HepG2 (cell line): ENCODE results near the gene GFOD1. TPM values are rescaled to one million over a fixed set of nuclear protein-coding genes. Genes with fewer than 3 reads are reported as not detected.

Experiments
- ATAC-seq: fragments of 200-7000 bp; cut with Tn5 transposase; 3 replicates; pipeline ENCODE4 v1.9.1; 2020; ENCODE audit warnings: mild to moderate bottlenecking, moderate library complexity
- BruUV-seq: library from RNA; stranded (reverse); fragments of 400-500 nt; replicated peaks from 2 replicates; lab custom pipeline; 2021; lab: Mats Ljungman, UMichigan
- CTCF ChIA-PET: fragments of 300-600 bp; formaldehyde crosslinking; extraction: SDS; loops from one replicate; lab custom pipeline; 2021; ENCODE audit warnings: low total read pairs, inconsistent platforms, low intra/inter-chr PET ratio; lab: Yijun Ruan, JAX
- POLR2A ChIA-PET: fragments of 350-600 bp; sonication (Branson Sonifier 250); formaldehyde crosslinking; loops from one replicate; lab custom pipeline; 2020; ENCODE audit warnings: antibody characterized with exemption, inconsistent platforms; lab: Yijun Ruan, JAX
- DNase-seq: peaks from one replicate; pipeline ENCODE4 v3.0.0-alpha.2; 2015; ENCODE audit warnings: low spot score
- FAIRE-seq: peaks from 3 replicates; lab custom pipeline; 2011; peaks lifted over from hg19 to GRCh38; lab: Jason Lieb, UNC
- H2AFZ ChIP-seq: one replicate; pipeline ENCODE4 v1.6.1; 2011; ENCODE audit warnings: low read length, inconsistent platforms
- H3K27ac ChIP-seq: fragments of 300-600 bp; 3 replicates; pipeline ENCODE4 v1.8.0; 2011; ENCODE audit warnings: mixed run types, mild to moderate bottlenecking, mixed read lengths, low read length, inconsistent platforms; ENCODE audit not compliant: insufficient read depth; ENCODE audit errors: extremely low read length
- H3K27me3 ChIP-seq, 2 experiments: fragments of 200-600 bp in 1 of 2; 2 replicates in 1 of 2; 3 replicates in 1 of 2; pipeline versions ENCODE4 v1.6.0 to v1.8.0; 2011; ENCODE audit warnings: low read length in 2 of 2, mild to moderate bottlenecking in 2 of 2, moderate library complexity in 2 of 2, inconsistent platforms in 1 of 2; ENCODE audit not compliant: insufficient read depth in 2 of 2, control insufficient read depth in 1 of 2
- H3K36me3 ChIP-seq, 2 experiments: fragments of 200-600 bp in 1 of 2; replicated peaks in 1 of 2; 2 replicates in 1 of 2; 3 replicates in 1 of 2; pipeline versions ENCODE4 v1.5.1 to v1.8.0; 2011; ENCODE audit warnings: low read length in 2 of 2, inconsistent platforms in 1 of 2; ENCODE audit not compliant: insufficient read depth in 2 of 2, control insufficient read depth in 1 of 2
- H3K4me1 ChIP-seq: 2 replicates; pipeline ENCODE4 v1.5.1; 2012; ENCODE audit warnings: low read length, inconsistent platforms; ENCODE audit not compliant: insufficient read depth
- H3K4me2 ChIP-seq: 2 replicates; pipeline ENCODE4 v1.6.0; 2011; ENCODE audit warnings: low read depth, low read length, inconsistent platforms
- H3K4me3 ChIP-seq, 3 experiments: fragments of 200-600 bp in 1 of 3; sonication (generic), shearing (Covaris generic) in 1 of 3; replicated peaks in 1 of 3; 2 replicates each; pipeline ENCODE4 v1.5.1; 2011 to 2016; ENCODE audit warnings: low read length in 3 of 3, inconsistent platforms in 2 of 3, low read depth in 2 of 3, mild to moderate bottlenecking in 2 of 3, control low read depth in 1 of 3, mixed read lengths in 1 of 3; ENCODE audit not compliant: insufficient read depth in 1 of 3
- H3K79me2 ChIP-seq: one replicate; pipeline ENCODE4 v1.6.1; 2011; ENCODE audit warnings: low read length, inconsistent platforms; ENCODE audit not compliant: insufficient read depth
- H3K9ac ChIP-seq: 2 replicates; pipeline ENCODE4 v1.6.0; 2011; ENCODE audit warnings: mild to moderate bottlenecking, low read depth, low read length, inconsistent platforms; ENCODE audit not compliant: insufficient read depth
- H3K9me3 ChIP-seq: 2 replicates; pipeline ENCODE4 v1.5.1; 2012; ENCODE audit warnings: mild to moderate bottlenecking, low read length
- H4K20me1 ChIP-seq: 2 replicates; pipeline ENCODE4 v1.6.0; 2011; ENCODE audit warnings: inconsistent platforms, mild to moderate bottlenecking, low read length, moderate library complexity; ENCODE audit not compliant: insufficient read depth
- BORCS8-MEF2B ChIP-seq: sonication (generic); formaldehyde crosslinking; IDR thresholded peaks from 2 replicates; pipeline ENCODE4 v1.8.0; 2022; ENCODE audit warnings: mild to moderate bottlenecking, missing genetic modification reagents
- CCDC6 ChIP-seq: sonication (generic); formaldehyde crosslinking; IDR thresholded peaks from 2 replicates; pipeline ENCODE4 v1.8.1; 2022; ENCODE audit warnings: mild to moderate bottlenecking, missing genetic modification reagents, moderate library complexity
- DRAP1 ChIP-seq: IDR thresholded peaks from 2 replicates; pipeline ENCODE4 v1.6.1; 2016; ENCODE audit warnings: missing genetic modification reagents, missing compliant biosample characterization
- MATR3 ChIP-seq: sonication (generic); formaldehyde crosslinking; IDR thresholded peaks from 2 replicates; pipeline ENCODE4 v1.4.0; 2020; ENCODE audit warnings: missing genetic modification reagents
- PBX2 ChIP-seq: IDR thresholded peaks from 2 replicates; pipeline ENCODE4 v1.6.1; 2016; ENCODE audit warnings: control low read depth
- SMARCE1 ChIP-seq: fragments of 450-650 bp; IDR thresholded peaks from 2 replicates; pipeline ENCODE4 v1.6.1; 2017; ENCODE audit warnings: borderline replicate concordance
- SNAPC5 ChIP-seq: sonication (generic); formaldehyde crosslinking; IDR thresholded peaks from 2 replicates; pipeline ENCODE4 v1.8.1; 2023; ENCODE audit warnings: mild to moderate bottlenecking, missing genetic modification reagents, borderline replicate concordance
- SP5 ChIP-seq: IDR thresholded peaks from 2 replicates; pipeline ENCODE4 v1.6.1; 2016; ENCODE audit warnings: low read depth, borderline replicate concordance
- TBL1XR1 ChIP-seq: fragments of 150-350 bp; IDR thresholded peaks from 2 replicates; pipeline ENCODE4 v1.6.1; 2014; ENCODE audit warnings: borderline replicate concordance, low read length; ENCODE audit not compliant: partially characterized antibody
- TBX3 ChIP-seq: fragments of 450-650 bp; IDR thresholded peaks from 2 replicates; pipeline ENCODE4 v1.6.1; 2017; ENCODE audit warnings: antibody characterized with exemption, mild to moderate bottlenecking, inconsistent platforms, borderline replicate concordance
- ZFP36L1 ChIP-seq: sonication (generic); formaldehyde crosslinking; IDR thresholded peaks from 2 replicates; pipeline ENCODE4 v1.8.0; 2022; ENCODE audit warnings: mild to moderate bottlenecking, missing genetic modification reagents, moderate library complexity
- ZFYVE20 ChIP-seq: sonication (generic); formaldehyde crosslinking; IDR thresholded peaks from 2 replicates; pipeline ENCODE4 v1.8.0; 2023; ENCODE audit warnings: low read depth, mild to moderate bottlenecking, moderate library complexity, missing genetic modification reagents, borderline replicate concordance
- ZNF121 ChIP-seq: sonication (generic); formaldehyde crosslinking; IDR thresholded peaks from 2 replicates; pipeline ENCODE4 v1.5.0; 2020; ENCODE audit warnings: mild to moderate bottlenecking, missing genetic modification reagents
- ZNF280D ChIP-seq: sonication (generic); formaldehyde crosslinking; IDR thresholded peaks from 2 replicates; pipeline ENCODE4 v1.5.1; 2020; ENCODE audit warnings: mild to moderate bottlenecking, missing genetic modification reagents
- ZNF597 ChIP-seq: sonication (generic); formaldehyde crosslinking; IDR thresholded peaks from 2 replicates; pipeline ENCODE4 v1.5.0; 2020; ENCODE audit warnings: missing genetic modification reagents
- ZNF691 ChIP-seq: sonication (generic); formaldehyde crosslinking; IDR thresholded peaks from 2 replicates; pipeline ENCODE4 v1.4.0; 2020; ENCODE audit warnings: missing genetic modification reagents, low read depth, mild to moderate bottlenecking, borderline replicate concordance
- ZNF703 ChIP-seq: sonication (generic); formaldehyde crosslinking; IDR thresholded peaks from 2 replicates; pipeline ENCODE4 v1.5.1; 2020; ENCODE audit warnings: missing genetic modification reagents, mild to moderate bottlenecking, moderate library complexity, borderline replicate concordance
- ZNF740 ChIP-seq: sonication (generic); formaldehyde crosslinking; IDR thresholded peaks from 2 replicates; pipeline ENCODE4 v1.4.0; 2020; ENCODE audit warnings: missing genetic modification reagents
- ZNF746 ChIP-seq: sonication (generic); formaldehyde crosslinking; IDR thresholded peaks from 2 replicates; pipeline ENCODE4 v1.8.0; 2022; ENCODE audit warnings: mild to moderate bottlenecking, missing genetic modification reagents
- whole genome bisulfite sequencing: methylation state at CpG from one replicate; pipeline ENCODE4 v1.1.6; 2017; ENCODE audit warnings: low lambda C conversion rate; 5-methylcytosine and 5-hydroxymethylcytosine counted together
- in situ Hi-C: cut with HindIII; loops from 2 replicates; pipeline ENCODE4 v1.10.0; 2017; ENCODE audit warnings: low pct_unique_long_range_greater_than_20kb; ENCODE audit not compliant: extremely low pct_ligation_motif_present
- intact Hi-C: fragments of 100-400 bp; cut with micrococcal nuclease; formaldehyde crosslinking; loops from one replicate; pipeline ENCODE4 v1.10.0; 2022; ENCODE audit not compliant: unreplicated experiment
- polyA plus RNA-seq, 8 experiments: library from polyadenylated mRNA; depleted of rRNA in 3 of 8; stranded (reverse) in 7 of 8; unstranded in 1 of 8; fragments of >200 nt; fragmentation: Illumina TruSeq in 4 of 8; extraction: Trizol in 4 of 8; gene quantifications; 2 replicates each; pipeline versions ENCODE4 v1.2.1 to v1.2.3, GENCODE V29; 2011 to 2016; ENCODE audit warnings: low read depth in 4 of 8, missing spikeins in 1 of 8, mixed read lengths in 1 of 8; ENCODE audit not compliant: insufficient read depth in 1 of 8
- total RNA-seq, 5 experiments: library from RNA; depleted of rRNA; stranded (reverse); fragments of >200 nt; fragmentation: Illumina TruSeq; extraction: Trizol; gene quantifications; 2 replicates each; pipeline ENCODE4 v1.2.3, GENCODE V29; 2016; ENCODE audit warnings: low read depth in 1 of 5

Gene GFOD1
- total and polyA plus RNA-seq, 2 of the 13 experiments (the other 11 are each of a cell fraction or from before 2014, with no cell fraction given): 1.9 to 6.4 TPM

- no peaks in the 10 kb centered on the region for H4K20me1 ChIP-seq
- H3K4me2 ChIP-seq: no peak overlapping the region
- no peaks in the 10 kb centered on the region for H3K9me3 ChIP-seq
- H3K9ac ChIP-seq: no peak overlapping the region
- no peaks in the 10 kb centered on the region; a peak in 1 of 5 replicates for H3K36me3 ChIP-seq
- WGBS: 100% methylated on average over 1 of the region's 1 CpG
- DNase-seq (no peak), ATAC-seq (no peak), FAIRE-seq (no peak)
- no TSS peak for BruUV-seq
- no peaks in the 10 kb centered on the region for H3K79me2 ChIP-seq
- no peaks in the 10 kb centered on the region for H3K27me3 ChIP-seq
- peaks cover 9% of the 10 kb centered on the region for H3K4me1 ChIP-seq
- H3K27ac ChIP-seq: no peak overlapping the region
- ChIA-PET CTCF (no interaction called here), POLR2A (no interaction called here)
- in situ Hi-C loops (no loop called here), intact Hi-C loops (no loop called here)
- no peak overlapping the region for H3K4me3 ChIP-seq
- no peak overlapping the region for H2AFZ ChIP-seq
- TF ChIP-seq PBX2 (CRISPR knock-in tag) (no peak), SMARCE1 (no peak), ZFYVE20 (CRISPR knock-in tag) (no peak), BORCS8-MEF2B (CRISPR knock-in tag) (no peak), ZNF280D (CRISPR knock-in tag) (no peak), ZNF691 (CRISPR knock-in tag) (no peak), ZNF597 (no peak), ZNF740 (CRISPR knock-in tag) (no peak), MATR3 (CRISPR knock-in tag) (no peak), SNAPC5 (CRISPR knock-in tag) (no peak), SP5 (CRISPR knock-in tag) (no peak), ZFP36L1 (CRISPR knock-in tag) (no peak), DRAP1 (CRISPR knock-in tag) (no peak), CCDC6 (no peak), ZNF703 (CRISPR knock-in tag) (no peak), ZNF746 (CRISPR knock-in tag) (no peak), TBL1XR1 (no peak), TBX3 (no peak), ZNF121 (CRISPR knock-in tag) (no peak)
These were observed 18.6 kb downstream of the GFOD1 start for GRCh38 chr6:13468839-13469238.
